Calu3 (cell line): Measurements from ENCODE around the gene LBHD2. TPM values are rescaled to one million over a fixed set of nuclear protein-coding genes. Genes with fewer than 3 reads are reported as not detected.

Experiments
- BruUV-seq: library from RNA; stranded (reverse); fragments of 400-500 nt; replicated peaks from 2 replicates; lab custom pipeline; 2021; lab: Mats Ljungman, UMichigan
- CTCF ChIA-PET: fragments of 300-600 bp; sonication (Branson Sonifier 250); formaldehyde crosslinking; loops from one replicate; lab custom pipeline; 2022; ENCODE audit warnings: antibody characterized with exemption; lab: Charles Lee
- DNase-seq: peaks from one replicate; pipeline ENCODE4 v3.0.0; 2022
- H3K27ac Mint-ChIP-seq: one replicate; pipeline ENCODE4 v1.8.0; 2022; ENCODE audit warnings: mixed read lengths; ENCODE audit not compliant: unreplicated experiment
- H3K27me3 Mint-ChIP-seq: one replicate; pipeline ENCODE4 v1.8.0; 2022; ENCODE audit warnings: mixed read lengths; ENCODE audit not compliant: unreplicated experiment
- H3K36me3 Mint-ChIP-seq: one replicate; pipeline ENCODE4 v1.8.0; 2022; ENCODE audit warnings: mild to moderate bottlenecking, moderate library complexity, mixed read lengths; ENCODE audit not compliant: insufficient read depth, unreplicated experiment
- H3K4me1 Mint-ChIP-seq: one replicate; pipeline ENCODE4 v1.8.0; 2022; ENCODE audit warnings: mild to moderate bottlenecking, low read depth, mixed read lengths; ENCODE audit not compliant: unreplicated experiment
- H3K4me3 Mint-ChIP-seq: one replicate; pipeline ENCODE4 v1.8.0; 2022; ENCODE audit warnings: mild to moderate bottlenecking, low read depth, moderate library complexity, mixed read lengths; ENCODE audit not compliant: unreplicated experiment
- H3K9me3 Mint-ChIP-seq: one replicate; pipeline ENCODE4 v1.8.0; 2022; ENCODE audit warnings: low read depth, mixed read lengths; ENCODE audit not compliant: unreplicated experiment
- intact Hi-C: fragments of 100-400 bp; cut with micrococcal nuclease; formaldehyde crosslinking; loops from one replicate; pipeline ENCODE4 v1.10.0; 2022; ENCODE audit not compliant: unreplicated experiment
- total RNA-seq: library from RNA; stranded (reverse); gene quantifications from 2 replicates; pipeline ENCODE4 v1.2.3, GENCODE V29; 2022
- TF ChIP-seq, protein P1 (sequence below): fragments of 200-600 bp; IDR thresholded peaks from one replicate; pipeline ENCODE4 v1.8.0; 2022; ENCODE audit warnings: antibody characterized with exemption; ENCODE audit not compliant: unreplicated experiment

Gene LBHD2
- total RNA-seq, 1 experiment from 2014 or later = not detected

DNA sequence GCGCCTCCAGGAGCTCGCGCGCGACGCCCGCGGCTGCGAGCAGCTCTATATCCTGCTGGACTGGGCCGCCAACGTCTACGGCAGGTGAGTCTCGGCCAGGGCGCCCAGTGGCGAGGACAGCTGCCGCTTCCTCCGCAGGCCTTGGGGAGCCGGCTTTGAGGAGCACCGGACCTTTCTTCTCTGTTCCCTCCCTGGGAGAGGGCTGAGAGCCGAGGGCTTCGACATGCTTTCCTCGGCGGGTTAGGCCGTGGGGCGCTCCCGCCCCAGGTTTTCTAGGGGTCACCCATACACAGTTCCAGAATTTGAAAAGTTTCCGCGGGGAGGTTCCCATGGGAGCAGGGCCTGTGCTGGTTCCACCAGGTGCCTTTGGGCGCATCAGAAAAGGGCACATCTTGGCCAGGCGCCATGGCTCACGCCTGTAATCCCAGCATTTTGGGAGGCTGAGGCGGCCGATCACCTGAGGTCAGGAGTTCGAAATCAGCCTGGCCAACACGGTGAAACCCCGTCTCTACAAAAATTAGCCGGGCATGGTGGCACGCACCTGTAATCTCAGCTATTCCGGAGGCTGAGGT lies 18.8 kb downstream of the LBHD2 start:
- no peaks in the 10 kb centered on the region for H3K9me3 Mint-ChIP-seq

DNA sequence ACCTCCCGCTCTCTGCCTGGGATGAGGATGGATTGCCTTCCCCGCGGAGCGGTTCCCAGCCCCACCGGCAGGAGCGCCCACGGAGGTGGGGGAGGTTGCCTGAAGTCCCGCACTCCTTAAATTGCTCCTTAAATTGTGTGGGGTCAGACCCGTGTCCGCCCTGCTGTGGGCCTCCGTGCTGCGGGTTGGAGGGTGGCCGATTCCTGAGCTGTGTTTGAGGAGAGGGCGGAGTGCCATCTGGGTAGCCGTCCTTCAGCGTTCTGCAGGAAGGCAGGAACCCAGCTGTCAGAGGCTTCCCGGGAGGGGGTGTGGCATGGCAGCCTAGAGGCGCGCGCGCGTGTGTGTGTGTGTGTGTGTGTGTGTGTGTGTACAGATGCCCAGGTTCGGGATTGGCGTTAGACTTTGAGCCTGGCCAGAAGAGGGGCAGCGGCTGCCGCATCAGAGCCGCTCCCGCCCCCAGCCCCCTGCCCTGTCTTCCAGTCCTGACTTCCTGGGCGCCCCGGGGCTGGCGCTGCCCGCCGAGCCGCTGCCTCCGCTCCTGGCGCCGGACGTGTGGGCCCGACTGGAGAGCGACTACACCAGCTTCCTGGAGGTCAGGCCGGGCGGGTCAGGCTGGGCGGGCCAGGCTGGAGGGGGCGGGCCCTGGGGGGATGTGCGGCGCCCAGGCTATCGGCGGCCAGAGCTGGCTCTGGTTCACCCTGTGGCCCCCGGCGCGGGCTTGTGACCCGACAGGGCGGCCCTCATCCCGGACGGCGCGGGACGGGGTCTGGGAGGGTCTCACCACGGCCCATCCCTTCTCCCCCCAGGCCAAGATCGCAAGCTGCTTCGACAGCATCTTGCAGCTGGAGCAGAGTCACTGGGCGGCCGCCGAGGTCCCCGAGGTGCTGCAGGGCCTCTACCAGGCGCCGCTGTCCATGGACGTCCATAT lies 19.7 kb downstream of the LBHD2 start:
- no TSS peak for BruUV-seq
- Mint-ChIP-seq H3K4me3 (peak overlapping the region; percentile 72), H3K36me3 (peaks cover 17% of the 10 kb centered on the region), H3K27me3 (no peaks in the 10 kb centered on the region), H3K9me3 (no peaks in the 10 kb centered on the region), H3K4me1 (peaks cover 13% of the 10 kb centered on the region), H3K27ac (peak overlapping the region; percentile 50)
- peak; percentile 77 for DNase-seq
- CTCF ChIA-PET = interaction anchor here (0.5 to 3.2 kb wide), 16 partner anchors 17 to 531 kb away, joined by 3 to 36 read pairs (median 4); no protein-coding TSS in a partner anchor
- intact Hi-C loops = loop anchor here (5.0 kb wide), 1 partner anchor 179 kb away; no protein-coding TSS in a partner anchor
- TF ChIP-seq, protein P1, sequence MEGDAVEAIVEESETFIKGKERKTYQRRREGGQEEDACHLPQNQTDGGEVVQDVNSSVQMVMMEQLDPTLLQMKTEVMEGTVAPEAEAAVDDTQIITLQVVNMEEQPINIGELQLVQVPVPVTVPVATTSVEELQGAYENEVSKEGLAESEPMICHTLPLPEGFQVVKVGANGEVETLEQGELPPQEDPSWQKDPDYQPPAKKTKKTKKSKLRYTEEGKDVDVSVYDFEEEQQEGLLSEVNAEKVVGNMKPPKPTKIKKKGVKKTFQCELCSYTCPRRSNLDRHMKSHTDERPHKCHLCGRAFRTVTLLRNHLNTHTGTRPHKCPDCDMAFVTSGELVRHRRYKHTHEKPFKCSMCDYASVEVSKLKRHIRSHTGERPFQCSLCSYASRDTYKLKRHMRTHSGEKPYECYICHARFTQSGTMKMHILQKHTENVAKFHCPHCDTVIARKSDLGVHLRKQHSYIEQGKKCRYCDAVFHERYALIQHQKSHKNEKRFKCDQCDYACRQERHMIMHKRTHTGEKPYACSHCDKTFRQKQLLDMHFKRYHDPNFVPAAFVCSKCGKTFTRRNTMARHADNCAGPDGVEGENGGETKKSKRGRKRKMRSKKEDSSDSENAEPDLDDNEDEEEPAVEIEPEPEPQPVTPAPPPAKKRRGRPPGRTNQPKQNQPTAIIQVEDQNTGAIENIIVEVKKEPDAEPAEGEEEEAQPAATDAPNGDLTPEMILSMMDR = peak; percentile 46

More for the DNA sequence above, 18.8 kb downstream of the LBHD2 start:
- intact Hi-C loops = loop anchor here (5.0 kb wide), 1 partner anchor 180 kb away; no protein-coding TSS in a partner anchor
- H3K27ac Mint-ChIP-seq = no peak overlapping the region
- TF ChIP-seq, protein P1 = no peak
- H3K27me3 Mint-ChIP-seq = no peaks in the 10 kb centered on the region
- CTCF ChIA-PET = interaction anchor here (0.6 to 1.2 kb wide), 5 partner anchors 17 to 530 kb away, joined by 3 to 9 read pairs (median 5); no protein-coding TSS in a partner anchor
- peak overlapping the region; percentile 72 for H3K4me3 Mint-ChIP-seq
- peaks cover 17% of the 10 kb centered on the region for H3K36me3 Mint-ChIP-seq
- H3K4me1 Mint-ChIP-seq = peaks cover 13% of the 10 kb centered on the region
- DNase-seq = no peak
- BruUV-seq = no TSS peak

DNA sequence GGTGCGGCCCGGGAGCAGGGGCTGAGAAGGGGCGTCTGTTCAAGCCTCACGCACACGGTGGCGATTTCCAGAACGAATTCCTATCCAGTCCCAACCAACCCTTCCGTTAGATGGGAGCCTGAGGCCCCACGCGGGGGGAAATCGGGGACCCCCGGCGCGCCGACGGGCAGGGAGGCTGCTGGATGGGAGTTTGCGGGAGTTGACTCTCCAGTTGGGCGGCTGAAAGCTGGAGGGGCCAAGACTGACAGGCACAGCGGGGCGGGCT lies 20.3 kb downstream of the LBHD2 start:
- no peak overlapping the region for H3K27ac Mint-ChIP-seq
- CTCF ChIA-PET = interaction anchor here (0.6 to 3.2 kb wide), 31 partner anchors 9 to 449 kb away, joined by 3 to 36 read pairs (median 5); partner anchors contain the start of genes EIF5, EXOC3L4 and TNFAIP2
- BruUV-seq = no TSS peak
- intact Hi-C loops = loop anchor here (5.0 kb wide), 1 partner anchor 178 kb away; no protein-coding TSS in a partner anchor
- H3K4me3 Mint-ChIP-seq = peak overlapping the region; percentile 72
- peaks cover 13% of the 10 kb centered on the region for H3K4me1 Mint-ChIP-seq
- no peaks in the 10 kb centered on the region for H3K9me3 Mint-ChIP-seq
- peaks cover 17% of the 10 kb centered on the region for H3K36me3 Mint-ChIP-seq
- TF ChIP-seq, protein P1 = no peak
- no peaks in the 10 kb centered on the region for H3K27me3 Mint-ChIP-seq
- DNase-seq = no peak

DNA sequence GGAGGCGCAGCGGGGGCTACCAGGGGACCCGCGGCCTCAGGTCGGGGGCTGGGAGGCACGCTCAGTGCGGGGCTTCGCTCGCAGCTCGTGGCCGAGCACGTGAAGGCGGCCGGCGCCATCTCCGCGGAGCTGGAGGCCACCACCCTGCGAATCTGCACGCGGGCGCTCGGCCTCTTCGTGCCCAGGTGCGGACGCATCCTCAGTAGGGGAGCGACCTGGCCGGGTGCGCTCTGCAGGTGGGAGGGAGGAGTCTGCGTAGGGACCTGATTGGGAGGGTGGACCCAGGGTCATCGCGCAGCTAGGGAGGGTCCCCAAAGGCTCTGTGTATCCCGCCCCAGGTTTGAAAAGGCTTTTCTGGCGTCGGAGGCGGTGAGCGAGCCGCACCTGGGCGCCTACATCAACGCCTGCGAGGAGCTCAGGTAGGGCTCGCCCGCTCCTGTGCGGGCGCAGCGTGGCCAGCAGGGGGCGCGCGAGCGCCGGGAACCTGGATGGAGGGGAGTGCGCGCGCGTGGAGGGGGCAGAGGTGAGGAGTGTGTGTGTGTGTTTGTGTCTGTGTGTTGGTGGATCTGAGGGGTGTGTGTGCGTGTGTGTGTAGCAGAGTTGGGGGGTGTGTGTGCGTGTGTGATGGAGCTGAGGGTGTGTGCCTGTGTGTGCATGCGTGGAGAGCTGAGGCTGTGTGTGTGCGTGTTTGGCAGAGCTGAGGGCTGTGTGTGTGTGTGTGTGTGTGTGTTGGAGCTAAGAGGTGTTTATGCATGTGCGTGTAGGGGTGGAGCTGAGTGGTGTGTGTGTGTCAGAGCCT lies 20.8 kb downstream of the LBHD2 start:
- no TSS peak for BruUV-seq
- CTCF ChIA-PET = interaction anchor here (0.6 to 3.2 kb wide), 32 partner anchors 8 to 1117 kb away, joined by 3 to 36 read pairs (median 4); partner anchors contain the start of genes EIF5, EXOC3L4 and TNFAIP2
- peak overlapping the region; percentile 72 for H3K4me3 Mint-ChIP-seq
- H3K27me3 Mint-ChIP-seq = no peaks in the 10 kb centered on the region
- no peaks in the 10 kb centered on the region for H3K9me3 Mint-ChIP-seq
- peaks cover 17% of the 10 kb centered on the region for H3K4me1 Mint-ChIP-seq
- DNase-seq = peak; percentile 85
- H3K36me3 Mint-ChIP-seq = peaks cover 18% of the 10 kb centered on the region
- TF ChIP-seq, protein P1 = peak; percentile 97
- intact Hi-C loops = loop anchor here (1.0 to 5.0 kb wide), 3 partner anchors 80 to 187 kb away; no protein-coding TSS in a partner anchor
- H3K27ac Mint-ChIP-seq = peak overlapping the region; percentile 47
